ENCODE measurements around the gene GBP5.
A peak's percentile ranks its signal among the peaks of the same experiment; 100 is the strongest.
"Not testable (repeated sequence)": the region's sequence is repeated elsewhere in the genome, so short reads cannot be mapped to it uniquely, and the experiment has no call there.

Gene GBP5

GRCh38 chr1:89272269-89273041 lies at the start of gene GBP5:
TSS of gene GBP5 (minus strand) at chr1:89272860. CDS start at chr1:89269555, 3,305 bp downstream.
- not testable (repeated sequence) for H3K36me3 ChIP-seq (ENCODE audit: insufficient read depth, low read length); H3K9me3 ChIP-seq (ENCODE audit: low read depth, low read length); DNase-seq (ENCODE audit: low read depth, low spot score); H3K4me3 ChIP-seq; H3K9ac ChIP-seq (ENCODE audit: insufficient read length)
- peak within 1 kb of the TSS; percentile 51; the same call in 1 of the 2 replicates for H3K27ac ChIP-seq

DNA sequence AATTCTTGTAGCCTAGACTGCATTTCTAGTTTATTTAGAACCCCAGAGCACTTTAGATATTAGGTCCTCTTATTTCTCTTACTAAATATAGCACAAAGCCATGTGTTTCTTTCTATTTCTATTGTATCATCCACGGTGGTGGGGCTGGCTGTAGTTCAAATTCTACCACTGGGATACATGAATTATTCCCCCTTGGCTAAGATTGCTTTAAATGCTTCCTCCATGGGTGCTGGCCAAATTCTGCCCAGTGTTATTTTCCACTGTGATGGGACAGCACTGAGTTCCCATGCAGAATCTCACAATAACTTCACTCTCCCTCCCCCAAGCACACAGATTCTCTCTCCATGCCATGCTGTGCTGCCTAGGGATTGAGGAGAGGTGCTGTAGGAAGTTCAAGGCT lies 49.7 kb upstream of the GBP5 start:
- Histone ChIP-seq H3K9me3 (ENCODE audit: low read depth, low read length) (no peaks in the 10 kb centered on the region), H3K36me3 (ENCODE audit: insufficient read depth, low read length) (no peaks in the 10 kb centered on the region), H3K4me3 (no peak overlapping the region), H3K9ac (ENCODE audit: insufficient read length) (no peak overlapping the region), H3K27ac (no peak overlapping the region)
- DNase-seq (ENCODE audit: low read depth, low spot score), result no peak
- TF ChIP-seq POLR2AphosphoS5 (IDR thresholded peaks at IDR 0.05; ENCODE audit: borderline replicate concordance, low read depth, low read length) (no peak), FOXP2 (optimal IDR thresholded peaks at IDR 0.05; ENCODE audit: control extremely low read depth, extremely low read length, insufficient read depth) (no peak), EZH2 (IDR thresholded peaks at IDR 0.05) (no peak)

- Histone ChIP-seq H3K36me3 (ENCODE audit: insufficient read depth, low read length) (no peaks in the 10 kb centered on the region), H3K9me3 (ENCODE audit: low read depth, low read length) (peaks cover 8% of the 10 kb centered on the region; the same call in 1 of the 2 replicates), H3K9ac (ENCODE audit: insufficient read length) (no peak overlapping the region), H3K27ac (no peak overlapping the region), H3K4me3 (no peak overlapping the region)
- no peak for TF ChIP-seq FOXP2 (optimal IDR thresholded peaks at IDR 0.05; ENCODE audit: control extremely low read depth, extremely low read length, insufficient read depth)
- no peak for DNase-seq (ENCODE audit: low read depth, low spot score)
Measured at GRCh38 chr1:89312572-89312971, 39.9 kb upstream of the GBP5 start.

DNA sequence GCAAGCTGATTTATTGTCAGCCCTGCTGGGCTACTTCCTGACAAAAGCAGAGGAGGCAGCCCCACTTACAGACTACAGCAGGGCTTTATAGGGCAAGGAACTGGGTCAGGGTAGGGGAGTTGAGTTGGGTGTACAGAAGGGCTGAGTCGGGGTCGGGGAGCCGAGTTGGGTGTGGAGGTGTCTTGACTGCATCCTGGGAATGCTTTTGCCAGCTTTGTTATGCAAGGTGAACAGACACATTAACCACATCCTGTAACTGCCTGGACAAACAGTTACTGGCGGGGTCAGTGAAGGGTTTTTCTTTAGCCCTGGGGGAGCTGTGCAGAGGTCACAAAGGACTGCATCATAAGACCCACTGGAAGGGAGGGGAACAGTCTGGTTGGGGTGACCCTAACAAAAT lies 39.1 kb upstream of the GBP5 start:
- DNase-seq (ENCODE audit: low read depth, low spot score), result no peak

GRCh38 chr1:89310976-89311375 lies 38.3 kb upstream of the GBP5 start:
- Histone ChIP-seq H3K9ac (ENCODE audit: insufficient read length) (no peak overlapping the region), H3K27ac (peak overlapping the region; percentile 64), H3K9me3 (ENCODE audit: low read depth, low read length) (peaks cover 8% of the 10 kb centered on the region; the same call in 1 of the 2 replicates), H3K4me3 (peak overlapping the region; percentile 41; the same call in 1 of the 2 replicates), H3K36me3 (ENCODE audit: insufficient read depth, low read length) (no peaks in the 10 kb centered on the region)
- TF ChIP-seq POLR2AphosphoS5 (IDR thresholded peaks at IDR 0.05; ENCODE audit: borderline replicate concordance, low read depth, low read length) (no peak), FOXP2 (optimal IDR thresholded peaks at IDR 0.05; ENCODE audit: control extremely low read depth, extremely low read length, insufficient read depth) (no peak), EZH2 (IDR thresholded peaks at IDR 0.05) (no peak)
- DNase-seq (ENCODE audit: low read depth, low spot score), result no peak

More for the DNA sequence above, 39.1 kb upstream of the GBP5 start:
- Histone ChIP-seq H3K27ac (0 out of 2 replicates have a peak overlapping the region, but pooled peaks have one; percentile 9), H3K9ac (ENCODE audit: insufficient read length) (no peak overlapping the region), H3K9me3 (ENCODE audit: low read depth, low read length) (peaks cover 8% of the 10 kb centered on the region; the same call in 1 of the 2 replicates), H3K4me3 (no peak overlapping the region), H3K36me3 (ENCODE audit: insufficient read depth, low read length) (no peaks in the 10 kb centered on the region)
- TF ChIP-seq POLR2AphosphoS5 (IDR thresholded peaks at IDR 0.05; ENCODE audit: borderline replicate concordance, low read depth, low read length) (no peak), EZH2 (IDR thresholded peaks at IDR 0.05) (no peak), FOXP2 (optimal IDR thresholded peaks at IDR 0.05; ENCODE audit: control extremely low read depth, extremely low read length, insufficient read depth) (no peak)

- Histone ChIP-seq H3K9me3 (ENCODE audit: low read depth, low read length) (peaks cover 8% of the 10 kb centered on the region; the same call in 1 of the 2 replicates), H3K36me3 (ENCODE audit: insufficient read depth, low read length) (no peaks in the 10 kb centered on the region), H3K27ac (peak overlapping the region; percentile 64), H3K9ac (ENCODE audit: insufficient read length) (no peak overlapping the region), H3K4me3 (peak overlapping the region; percentile 41; the same call in 1 of the 2 replicates)
- peak; percentile 12 for DNase-seq (ENCODE audit: low read depth, low spot score)
- TF ChIP-seq FOXP2 (optimal IDR thresholded peaks at IDR 0.05; ENCODE audit: control extremely low read depth, extremely low read length, insufficient read depth) (no peak), POLR2AphosphoS5 (IDR thresholded peaks at IDR 0.05; ENCODE audit: borderline replicate concordance, low read depth, low read length) (no peak), EZH2 (IDR thresholded peaks at IDR 0.05) (no peak)
Measured at GRCh38 chr1:89310505-89310904, 37.8 kb upstream of the GBP5 start.

DNA sequence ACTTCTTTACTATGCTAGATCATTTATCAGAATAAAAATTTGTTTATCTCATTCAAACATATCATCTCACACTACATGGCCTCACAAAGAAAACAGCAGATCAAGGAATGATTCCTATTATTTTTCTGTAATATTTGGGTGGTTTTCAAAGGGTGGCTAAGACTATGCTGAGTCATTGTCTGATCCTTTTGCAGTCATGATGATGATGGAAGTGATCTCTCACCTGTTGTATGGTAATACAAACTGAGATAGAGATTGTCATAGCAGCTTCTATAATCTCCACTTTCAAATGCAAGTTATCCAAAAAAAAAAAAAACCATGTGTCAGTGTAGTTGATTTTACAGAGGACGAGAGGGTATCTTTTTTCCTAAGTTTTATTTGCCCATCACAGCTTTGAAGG lies 37.2 kb upstream of the GBP5 start:
- no peak for DNase-seq (ENCODE audit: low read depth, low spot score)
- no peak overlapping the region for H3K9ac ChIP-seq (ENCODE audit: insufficient read length)
- H3K9me3 ChIP-seq (ENCODE audit: low read depth, low read length), result peaks cover 8% of the 10 kb centered on the region; the same call in 1 of the 2 replicates
- H3K36me3 ChIP-seq (ENCODE audit: insufficient read depth, low read length), result no peaks in the 10 kb centered on the region
- TF ChIP-seq FOXP2 (optimal IDR thresholded peaks at IDR 0.05; ENCODE audit: control extremely low read depth, extremely low read length, insufficient read depth), result no peak
- TF ChIP-seq POLR2AphosphoS5 (IDR thresholded peaks at IDR 0.05; ENCODE audit: borderline replicate concordance, low read depth, low read length), result no peak
- H3K27ac ChIP-seq, result peak overlapping the region; percentile 64; the same call in 1 of the 2 replicates
- H3K4me3 ChIP-seq, result no peak overlapping the region

GRCh38 chr1:89306273-89306672 lies 33.6 kb upstream of the GBP5 start:
- no peak overlapping the region for H3K4me3 ChIP-seq
- no peak for DNase-seq (ENCODE audit: low read depth, low spot score)
- H3K9ac ChIP-seq (ENCODE audit: insufficient read length), result no peak overlapping the region
- H3K36me3 ChIP-seq (ENCODE audit: insufficient read depth, low read length), result no peaks in the 10 kb centered on the region
- no peak overlapping the region for H3K27ac ChIP-seq
- peaks cover 8% of the 10 kb centered on the region; the same call in 1 of the 2 replicates for H3K9me3 ChIP-seq (ENCODE audit: low read depth, low read length)
- TF ChIP-seq EZH2 (IDR thresholded peaks at IDR 0.05), result no peak
- no peak for TF ChIP-seq FOXP2 (optimal IDR thresholded peaks at IDR 0.05; ENCODE audit: control extremely low read depth, extremely low read length, insufficient read depth)
- TF ChIP-seq POLR2AphosphoS5 (IDR thresholded peaks at IDR 0.05; ENCODE audit: borderline replicate concordance, low read depth, low read length), result no peak

DNA sequence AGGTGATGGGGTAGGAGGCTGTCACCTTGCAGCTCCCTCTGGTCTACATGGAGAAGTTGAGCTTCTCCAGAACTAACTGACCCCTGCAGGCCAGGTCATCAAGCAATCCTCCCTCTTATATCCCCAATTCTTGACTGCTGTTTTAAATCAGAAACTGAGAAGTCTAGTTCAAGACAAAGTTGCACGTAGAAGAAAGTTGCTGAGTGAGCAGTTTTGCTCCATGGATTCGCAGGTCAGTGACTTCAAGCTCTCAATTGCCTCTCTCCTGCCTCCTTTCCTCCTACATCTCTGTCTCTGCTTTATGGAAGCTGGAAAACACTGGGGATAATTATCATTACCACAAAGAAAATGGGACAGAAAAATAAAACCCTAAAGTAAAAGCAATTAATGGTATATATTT lies 32.8 kb upstream of the GBP5 start:
- Histone ChIP-seq H3K9me3 (ENCODE audit: low read depth, low read length) (peaks cover 8% of the 10 kb centered on the region; the same call in 1 of the 2 replicates), H3K9ac (ENCODE audit: insufficient read length) (no peak overlapping the region), H3K36me3 (ENCODE audit: insufficient read depth, low read length) (no peaks in the 10 kb centered on the region), H3K4me3 (no peak overlapping the region), H3K27ac (no peak overlapping the region)
- no peak for TF ChIP-seq EZH2 (IDR thresholded peaks at IDR 0.05)
- no peak for TF ChIP-seq POLR2AphosphoS5 (IDR thresholded peaks at IDR 0.05; ENCODE audit: borderline replicate concordance, low read depth, low read length)
- TF ChIP-seq FOXP2 (optimal IDR thresholded peaks at IDR 0.05; ENCODE audit: control extremely low read depth, extremely low read length, insufficient read depth), result no peak
- no peak for DNase-seq (ENCODE audit: low read depth, low spot score)
